GM06990 (cell line): ENCODE data around the gene PLA2G12A.

Source experiments
- DNase-seq: peaks from one replicate; pipeline ENCODE4 v3.0.0-alpha.2; 2011; ENCODE audit not compliant: insufficient read length; ENCODE audit errors: extremely low read depth
- H3K27me3 ChIP-seq: replicated peaks from 2 replicates; pipeline ENCODE4 v1.6.0; 2011; ENCODE audit warnings: low read length; ENCODE audit not compliant: control insufficient read depth, insufficient read depth
- H3K36me3 ChIP-seq: 2 replicates; pipeline ENCODE4 v1.5.1; 2011; ENCODE audit warnings: low read length; ENCODE audit not compliant: control insufficient read depth, insufficient read depth
- H3K4me3 ChIP-seq: replicated peaks from 2 replicates; pipeline ENCODE4 v1.5.1; 2011; ENCODE audit warnings: low read depth, mild to moderate bottlenecking, control low read depth, low read length
- TF ChIP-seq, protein P1 (sequence below): IDR thresholded peaks from 2 replicates; pipeline ENCODE4 v1.5.1; 2011; ENCODE audit warnings: low read length, control low read depth, mild to moderate bottlenecking, inconsistent platforms; ENCODE audit not compliant: insufficient read depth, poor library complexity, severe bottlenecking

The PLA2G12A gene

DNA sequence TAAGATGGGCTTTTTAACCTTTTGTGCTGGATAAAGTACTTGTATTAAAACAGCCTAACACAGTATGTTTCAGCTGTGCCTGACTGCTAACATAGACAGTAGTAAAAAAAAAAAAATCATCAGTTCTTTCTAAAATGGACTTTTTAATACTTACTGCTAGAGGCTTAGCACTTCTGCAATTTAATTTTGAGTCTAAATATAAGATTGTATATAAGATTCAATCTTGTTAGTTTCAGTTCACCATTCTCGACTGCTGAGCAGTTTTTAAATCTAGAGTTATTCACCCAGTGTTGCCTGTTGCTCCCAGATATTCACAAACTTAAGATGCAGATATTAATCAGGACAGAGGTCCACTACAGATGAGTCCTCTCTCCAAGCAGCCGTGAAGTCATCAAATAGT lies 6.8 kb downstream of the PLA2G12A start:
- H3K4me3 ChIP-seq, result no peak overlapping the region
- H3K36me3 ChIP-seq, result no peaks in the 10 kb centered on the region
- no peak for DNase-seq
- H3K27me3 ChIP-seq, result no peaks in the 10 kb centered on the region
- TF ChIP-seq, protein P1, sequence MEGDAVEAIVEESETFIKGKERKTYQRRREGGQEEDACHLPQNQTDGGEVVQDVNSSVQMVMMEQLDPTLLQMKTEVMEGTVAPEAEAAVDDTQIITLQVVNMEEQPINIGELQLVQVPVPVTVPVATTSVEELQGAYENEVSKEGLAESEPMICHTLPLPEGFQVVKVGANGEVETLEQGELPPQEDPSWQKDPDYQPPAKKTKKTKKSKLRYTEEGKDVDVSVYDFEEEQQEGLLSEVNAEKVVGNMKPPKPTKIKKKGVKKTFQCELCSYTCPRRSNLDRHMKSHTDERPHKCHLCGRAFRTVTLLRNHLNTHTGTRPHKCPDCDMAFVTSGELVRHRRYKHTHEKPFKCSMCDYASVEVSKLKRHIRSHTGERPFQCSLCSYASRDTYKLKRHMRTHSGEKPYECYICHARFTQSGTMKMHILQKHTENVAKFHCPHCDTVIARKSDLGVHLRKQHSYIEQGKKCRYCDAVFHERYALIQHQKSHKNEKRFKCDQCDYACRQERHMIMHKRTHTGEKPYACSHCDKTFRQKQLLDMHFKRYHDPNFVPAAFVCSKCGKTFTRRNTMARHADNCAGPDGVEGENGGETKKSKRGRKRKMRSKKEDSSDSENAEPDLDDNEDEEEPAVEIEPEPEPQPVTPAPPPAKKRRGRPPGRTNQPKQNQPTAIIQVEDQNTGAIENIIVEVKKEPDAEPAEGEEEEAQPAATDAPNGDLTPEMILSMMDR, result no peak

- Histone ChIP-seq H3K36me3 (no peaks in the 10 kb centered on the region), H3K4me3 (no peak overlapping the region), H3K27me3 (no peaks in the 10 kb centered on the region)
- DNase-seq, result no peak
- TF ChIP-seq, protein P1, result no peak
Observed at GRCh38 chr4:109722357-109722756, 7.5 kb downstream of the PLA2G12A start.

DNA sequence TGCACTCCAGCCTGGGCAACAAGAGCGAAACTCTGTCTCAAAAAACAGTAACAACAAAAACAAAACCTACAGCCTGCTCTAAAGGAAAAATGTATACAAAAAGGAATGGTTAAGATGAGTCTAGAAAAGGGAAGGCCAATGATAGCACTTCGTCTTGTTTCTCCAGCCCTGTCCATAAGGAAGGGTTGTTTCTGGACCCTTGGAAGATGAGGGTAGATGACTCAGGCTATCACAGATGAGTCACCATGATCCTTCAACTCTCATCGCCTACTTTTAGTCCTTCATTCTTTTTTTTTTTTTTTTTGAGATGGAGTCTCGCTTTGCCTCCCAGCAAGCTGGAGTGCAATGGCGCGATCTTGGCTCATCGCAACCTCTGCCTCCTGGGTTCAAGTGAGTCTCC lies 8.8 kb downstream of the PLA2G12A start:
- TF ChIP-seq, protein P1, result no peak
- Histone ChIP-seq H3K27me3 (no peaks in the 10 kb centered on the region), H3K36me3 (no peaks in the 10 kb centered on the region), H3K4me3 (no peak overlapping the region)
- no peak for DNase-seq

- Histone ChIP-seq H3K4me3 (no peak overlapping the region), H3K36me3 (no peaks in the 10 kb centered on the region), H3K27me3 (no peaks in the 10 kb centered on the region)
- DNase-seq, result no peak
- TF ChIP-seq, protein P1, result no peak
Observed at GRCh38 chr4:109719604-109720003, 10.3 kb downstream of the PLA2G12A start.

GRCh38 chr4:109718759-109719158 lies 11.1 kb downstream of the PLA2G12A start:
- TF ChIP-seq, protein P1, result no peak
- Histone ChIP-seq H3K27me3 (no peaks in the 10 kb centered on the region), H3K36me3 (no peaks in the 10 kb centered on the region), H3K4me3 (no peak overlapping the region)
- DNase-seq, result no peak

- Histone ChIP-seq H3K36me3 (no peaks in the 10 kb centered on the region), H3K4me3 (no peak overlapping the region), H3K27me3 (no peaks in the 10 kb centered on the region)
- DNase-seq, result no peak
- TF ChIP-seq, protein P1, result no peak
Observed at GRCh38 chr4:109713500-109713899, 16.4 kb downstream of the PLA2G12A start.
